DND-41 (cell line): ENCODE measurements around the gene EXOC3L2.

Experiments used
- ATAC-seq: fragments of 200-7000 bp; cut with Tn5 transposase; 3 replicates; pipeline ENCODE4 v1.9.1; 2021; ENCODE audit warnings: low read depth; ENCODE audit not compliant: insufficient read depth
- DNase-seq: peaks from one replicate; pipeline ENCODE4 v3.0.0-alpha.2; 2020
- H2AFZ ChIP-seq: 2 replicates; pipeline ENCODE4 v1.6.0; 2012; ENCODE audit warnings: low read depth, low read length
- H3K27ac ChIP-seq: 2 replicates; pipeline ENCODE4 v1.5.1; 2012; ENCODE audit warnings: low read length, inconsistent platforms
- H3K27me3 ChIP-seq: fragments of 200-600 bp; sonication (generic); 2 replicates; pipeline ENCODE4 v1.6.0; 2012; ENCODE audit warnings: low read length, mild to moderate bottlenecking, inconsistent platforms; ENCODE audit not compliant: insufficient read depth, poor library complexity
- H3K36me3 ChIP-seq: 2 replicates; pipeline ENCODE4 v1.5.1; 2012; ENCODE audit warnings: low read length, inconsistent platforms; ENCODE audit not compliant: insufficient read depth
- H3K4me1 ChIP-seq: 2 replicates; pipeline ENCODE4 v1.5.1; 2012; ENCODE audit warnings: mild to moderate bottlenecking, low read length; ENCODE audit not compliant: insufficient read depth
- H3K4me2 ChIP-seq: 2 replicates; pipeline ENCODE4 v1.6.0; 2012; ENCODE audit warnings: mild to moderate bottlenecking, moderate library complexity, low read length, inconsistent platforms; ENCODE audit not compliant: insufficient read depth
- H3K4me3 ChIP-seq, 2 experiments: fragments of 200-600 bp in 1 of 2; shearing (Covaris generic) in 1 of 2; 2 replicates each; pipeline ENCODE4 v1.5.1; 2012 to 2016; ENCODE audit warnings: inconsistent platforms in 2 of 2, low read length in 2 of 2, mild to moderate bottlenecking in 2 of 2, low read depth in 1 of 2, moderate library complexity in 1 of 2
- H3K79me2 ChIP-seq: 2 replicates; pipeline ENCODE4 v1.6.0; 2012; ENCODE audit warnings: low read length, inconsistent platforms; ENCODE audit not compliant: insufficient read depth
- H3K9ac ChIP-seq: 2 replicates; pipeline ENCODE4 v1.6.0; 2012; ENCODE audit warnings: low read depth, mild to moderate bottlenecking, inconsistent platforms, low read length, moderate library complexity
- H3K9me3 ChIP-seq: 2 replicates; pipeline ENCODE4 v1.5.1; 2012; ENCODE audit warnings: low read length, moderate library complexity, mild to moderate bottlenecking, inconsistent platforms; ENCODE audit not compliant: insufficient read depth, severe bottlenecking
- H4K20me1 ChIP-seq: 2 replicates; pipeline ENCODE4 v1.6.0; 2012; ENCODE audit warnings: low read length; ENCODE audit not compliant: insufficient read depth
- EZH2 ChIP-seq: IDR thresholded peaks from 3 replicates; pipeline ENCODE4 v1.6.1; 2012; ENCODE audit warnings: borderline replicate concordance, low read depth, mild to moderate bottlenecking, moderate library complexity, low read length, inconsistent platforms; ENCODE audit not compliant: severe bottlenecking
- TF ChIP-seq, protein P1 (sequence below): IDR thresholded peaks from 2 replicates; pipeline ENCODE4 v1.5.1; 2012; ENCODE audit warnings: borderline replicate concordance, low read length, moderate library complexity, mild to moderate bottlenecking; ENCODE audit not compliant: poor library complexity, severe bottlenecking; ENCODE audit errors: extremely low read depth

The EXOC3L2 gene

DNA sequence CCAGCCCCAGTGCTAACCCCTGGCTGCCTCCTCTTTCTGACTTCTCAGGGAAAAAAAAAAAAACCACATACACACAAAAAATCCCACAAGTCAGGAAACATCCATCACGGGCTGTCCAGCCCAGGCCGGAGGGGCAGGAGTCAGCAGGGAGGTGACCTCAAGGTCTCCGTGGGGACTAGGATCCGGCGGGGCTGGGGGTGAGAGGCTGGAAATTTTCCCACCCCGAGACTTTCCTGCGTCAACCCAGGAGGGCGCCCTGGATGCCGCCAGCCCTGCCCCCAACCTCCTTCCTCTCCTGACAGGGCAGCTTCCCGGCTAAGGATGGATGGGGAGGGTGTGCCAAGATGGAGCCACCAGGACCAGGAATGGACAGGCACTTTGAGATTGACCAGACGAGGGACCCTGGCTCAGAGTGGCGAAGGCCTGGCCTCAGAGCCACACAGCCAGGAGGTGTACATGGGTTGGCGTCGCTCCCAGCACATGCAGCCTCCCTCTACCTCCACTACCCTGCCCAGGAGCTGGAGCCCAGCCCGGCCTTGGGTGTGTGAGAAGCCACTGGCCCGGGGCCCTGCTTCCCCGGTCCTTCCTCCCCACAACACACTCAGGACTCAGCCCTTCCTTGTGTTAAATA is 33.3 kb downstream of the EXOC3L2 start:
- Histone ChIP-seq H3K4me3 (no peak overlapping the region), H3K27ac (no peak overlapping the region), H3K79me2 (no peaks in the 10 kb centered on the region), H3K27me3 (peaks cover 6% of the 10 kb centered on the region), H3K36me3 (no peaks in the 10 kb centered on the region), H3K9ac (no peak overlapping the region), H2AFZ (no peak overlapping the region), H3K4me1 (no peaks in the 10 kb centered on the region), H3K4me2 (no peak overlapping the region), H3K9me3 (no peaks in the 10 kb centered on the region), H4K20me1 (no peaks in the 10 kb centered on the region)
- ATAC-seq (no peak), DNase-seq (no peak)
- TF ChIP-seq, protein P1, sequence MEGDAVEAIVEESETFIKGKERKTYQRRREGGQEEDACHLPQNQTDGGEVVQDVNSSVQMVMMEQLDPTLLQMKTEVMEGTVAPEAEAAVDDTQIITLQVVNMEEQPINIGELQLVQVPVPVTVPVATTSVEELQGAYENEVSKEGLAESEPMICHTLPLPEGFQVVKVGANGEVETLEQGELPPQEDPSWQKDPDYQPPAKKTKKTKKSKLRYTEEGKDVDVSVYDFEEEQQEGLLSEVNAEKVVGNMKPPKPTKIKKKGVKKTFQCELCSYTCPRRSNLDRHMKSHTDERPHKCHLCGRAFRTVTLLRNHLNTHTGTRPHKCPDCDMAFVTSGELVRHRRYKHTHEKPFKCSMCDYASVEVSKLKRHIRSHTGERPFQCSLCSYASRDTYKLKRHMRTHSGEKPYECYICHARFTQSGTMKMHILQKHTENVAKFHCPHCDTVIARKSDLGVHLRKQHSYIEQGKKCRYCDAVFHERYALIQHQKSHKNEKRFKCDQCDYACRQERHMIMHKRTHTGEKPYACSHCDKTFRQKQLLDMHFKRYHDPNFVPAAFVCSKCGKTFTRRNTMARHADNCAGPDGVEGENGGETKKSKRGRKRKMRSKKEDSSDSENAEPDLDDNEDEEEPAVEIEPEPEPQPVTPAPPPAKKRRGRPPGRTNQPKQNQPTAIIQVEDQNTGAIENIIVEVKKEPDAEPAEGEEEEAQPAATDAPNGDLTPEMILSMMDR: no peak
- no peak for TF ChIP-seq EZH2

DNA sequence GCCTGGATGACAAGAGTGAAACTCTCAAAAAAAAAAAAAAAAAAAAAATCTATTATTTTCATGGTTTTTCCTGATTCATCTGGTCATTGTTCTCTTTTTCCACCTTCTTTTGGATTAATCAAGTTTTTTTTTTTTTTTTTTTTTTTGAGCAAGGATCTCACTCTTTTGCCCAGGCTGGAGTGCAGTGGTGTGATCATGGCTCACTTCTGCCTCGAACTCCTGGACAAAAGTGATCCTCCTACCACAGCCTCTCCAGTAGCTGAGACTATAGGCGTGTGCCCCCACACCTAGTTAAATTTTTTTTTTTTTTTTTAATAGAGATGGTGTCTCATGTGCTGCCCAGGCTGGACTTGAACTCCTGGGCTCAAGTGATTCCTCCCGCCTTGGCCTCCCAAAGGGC is 38.9 kb downstream of the EXOC3L2 start:
- DNase-seq: no peak
- ATAC-seq: no peak
- no peak overlapping the region for H3K4me2 ChIP-seq
- no peaks in the 10 kb centered on the region for H4K20me1 ChIP-seq
- no peak overlapping the region for H3K9ac ChIP-seq
- no peaks in the 10 kb centered on the region for H3K79me2 ChIP-seq
- no peaks in the 10 kb centered on the region for H3K27me3 ChIP-seq
- H2AFZ ChIP-seq: no peak overlapping the region
- no peak overlapping the region for H3K27ac ChIP-seq
- H3K9me3 ChIP-seq: no peaks in the 10 kb centered on the region
- TF ChIP-seq, protein P1: no peak
- TF ChIP-seq EZH2: no peak
- no peaks in the 10 kb centered on the region for H3K36me3 ChIP-seq
- no peaks in the 10 kb centered on the region for H3K4me1 ChIP-seq
- H3K4me3 ChIP-seq: no peak overlapping the region

DNA sequence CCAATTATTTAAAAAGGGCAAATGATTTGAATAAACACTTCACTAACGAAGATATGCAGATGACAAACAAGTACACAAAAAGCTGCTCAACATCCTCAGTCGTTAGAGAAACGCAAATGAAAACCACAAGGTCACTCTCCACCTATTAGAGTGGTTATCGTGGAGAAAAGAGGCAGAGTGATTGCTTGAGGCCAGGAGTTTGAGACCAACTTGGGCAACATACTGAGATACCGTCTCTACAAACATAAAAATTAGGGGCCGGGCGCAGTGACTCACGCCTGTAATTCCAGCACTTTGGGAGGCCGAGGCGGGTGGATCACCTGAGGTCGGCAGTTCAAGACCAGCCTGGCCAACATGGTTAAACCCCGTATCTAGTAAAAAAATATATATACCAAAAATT is 39.4 kb downstream of the EXOC3L2 start:
- Histone ChIP-seq H3K9ac (no peak overlapping the region), H3K4me3 (no peak overlapping the region), H3K4me1 (no peaks in the 10 kb centered on the region), H3K9me3 (no peaks in the 10 kb centered on the region), H3K27ac (no peak overlapping the region), H2AFZ (no peak overlapping the region), H4K20me1 (no peaks in the 10 kb centered on the region), H3K27me3 (no peaks in the 10 kb centered on the region), H3K79me2 (no peaks in the 10 kb centered on the region), H3K4me2 (no peak overlapping the region), H3K36me3 (no peaks in the 10 kb centered on the region)
- no peak for ATAC-seq
- no peak for TF ChIP-seq EZH2
- TF ChIP-seq, protein P1: no peak
- DNase-seq: no peak

DNA sequence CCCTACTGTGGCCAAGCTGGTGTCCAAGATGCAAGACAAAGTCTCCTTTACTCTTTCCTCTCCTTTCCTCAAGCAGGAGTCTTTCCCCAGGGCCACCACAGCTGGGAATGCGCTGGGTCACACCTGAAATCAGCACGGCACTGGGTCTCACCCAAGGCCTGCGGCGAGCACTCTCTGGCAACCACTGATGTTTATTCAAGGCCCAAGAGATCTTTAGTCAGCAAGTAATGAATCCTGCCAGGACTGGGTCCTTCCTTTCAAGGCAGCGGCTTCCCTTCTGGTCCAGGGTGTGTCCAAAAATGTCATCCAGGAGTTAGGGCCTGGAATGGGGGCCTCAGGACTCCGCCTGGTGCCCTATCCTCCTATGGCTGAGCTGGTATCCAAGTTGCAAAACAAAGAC is 42.6 kb downstream of the EXOC3L2 start:
- Histone ChIP-seq H3K9ac (no peak overlapping the region), H3K4me2 (no peak overlapping the region), H3K9me3 (no peaks in the 10 kb centered on the region), H3K36me3 (no peaks in the 10 kb centered on the region), H3K27me3 (no peaks in the 10 kb centered on the region), H3K4me3 (no peak overlapping the region), H3K4me1 (no peaks in the 10 kb centered on the region), H2AFZ (no peak overlapping the region), H4K20me1 (no peaks in the 10 kb centered on the region), H3K79me2 (no peaks in the 10 kb centered on the region), H3K27ac (no peak overlapping the region)
- TF ChIP-seq, protein P1: no peak
- no peak for TF ChIP-seq EZH2
- ATAC-seq: no peak
- no peak for DNase-seq
